LNCAP (cell line): ENCODE results near the gene SH2D1B.
A peak's percentile ranks its signal among the peaks of the same experiment; 100 is the strongest.

Experiments used
- CTCF ChIP-seq: fragments of 450-650 bp; IDR thresholded peaks from 2 replicates; pipeline ENCODE4 v1.5.1; 2017; ENCODE audit warnings: mild to moderate bottlenecking

Gene SH2D1B

GRCh38 chr1:162391790-162392563 is 20.0 kb downstream of the SH2D1B start:
- peak; percentile 94 for TF ChIP-seq CTCF

GRCh38 chr1:162390396-162391185 is 21.3 kb downstream of the SH2D1B start:
- TF ChIP-seq CTCF: no peak

GRCh38 chr1:162389971-162390370 is 22.0 kb downstream of the SH2D1B start:
- TF ChIP-seq CTCF: no peak

- no peak for TF ChIP-seq CTCF
These were observed 22.7 kb downstream of the SH2D1B start for GRCh38 chr1:162389021-162389818.

- TF ChIP-seq CTCF: no peak
These were observed 23.3 kb downstream of the SH2D1B start for GRCh38 chr1:162388615-162389014.

GRCh38 chr1:162388083-162388594 is 23.8 kb downstream of the SH2D1B start:
- no peak for TF ChIP-seq CTCF
